Measurements from ENCODE around the gene PADI3.

DNA sequence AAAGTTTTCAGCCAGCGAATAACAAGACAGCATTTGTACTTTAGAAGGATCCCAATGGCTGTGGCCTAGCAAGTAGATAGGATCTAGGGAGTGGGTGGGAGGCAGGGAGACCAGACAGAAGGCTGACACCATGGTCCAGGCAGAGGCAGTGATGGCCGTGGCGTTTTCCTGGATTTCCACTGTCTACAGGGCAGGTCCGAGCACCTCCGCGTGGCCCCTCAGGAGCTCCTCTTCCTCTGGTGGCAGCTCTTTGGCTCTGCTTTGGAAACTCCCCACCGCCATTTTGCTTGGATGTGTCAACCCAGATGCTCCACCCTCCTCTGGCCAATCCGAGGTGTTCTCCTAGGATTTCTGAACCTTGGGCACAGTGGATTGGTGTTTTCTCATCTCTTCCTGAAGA lies 84.2 kb downstream of the PADI3 start:
- no peak for TF ChIP-seq CTCF (IDR thresholded peaks at IDR 0.05)
- TF ChIP-seq POLR2A (IDR thresholded peaks at IDR 0.05), result no peak
